Immature natural killer cell (primary cell): ENCODE results near the gene CPLX4. TPM values are rescaled to one million over a fixed set of nuclear protein-coding genes. Genes with fewer than 3 reads are reported as not detected.
"Not testable (repeated sequence)": the region's sequence is repeated elsewhere in the genome, so short reads cannot be mapped to it uniquely, and the experiment has no call there.

Experiments
- DNase-seq, 3 donors: peaks; one replicate each; pipeline ENCODE4 v3.0.0; 2022; ENCODE audit warnings: mixed read lengths in 1 of 3
- H3K27ac Mint-ChIP-seq, 6 donors: one replicate each; pipeline ENCODE4 v1.8.0; 2020; ENCODE audit warnings: mixed read lengths in 6 of 6, mild to moderate bottlenecking in 5 of 6, inconsistent platforms in 4 of 6, moderate library complexity in 3 of 6
- H3K27me3 Mint-ChIP-seq, 3 donors: one replicate each; pipeline ENCODE4 v1.8.0; 2020 to 2021; ENCODE audit warnings: low read depth in 3 of 3, mild to moderate bottlenecking in 3 of 3, mixed read lengths in 3 of 3, moderate library complexity in 3 of 3, inconsistent platforms in 1 of 3
- H3K36me3 Mint-ChIP-seq, 3 donors: one replicate each; pipeline ENCODE4 v1.8.0; 2020; ENCODE audit warnings: mixed read lengths in 3 of 3, inconsistent platforms in 2 of 3, mild to moderate bottlenecking in 2 of 3
- H3K4me1 Mint-ChIP-seq, 2 donors: one replicate each; pipeline ENCODE4 v1.8.0; 2020; ENCODE audit warnings: inconsistent platforms in 2 of 2, mild to moderate bottlenecking in 2 of 2, mixed read lengths in 2 of 2, moderate library complexity in 1 of 2
- H3K4me3 Mint-ChIP-seq, 5 donors: one replicate each; pipeline ENCODE4 v1.8.0; 2020; ENCODE audit warnings: mild to moderate bottlenecking in 5 of 5, mixed read lengths in 5 of 5, inconsistent platforms in 3 of 5, moderate library complexity in 3 of 5
- H3K9me3 Mint-ChIP-seq, 6 donors: one replicate each; pipeline ENCODE4 v1.8.0; 2020; ENCODE audit warnings: mild to moderate bottlenecking in 6 of 6, mixed read lengths in 6 of 6, inconsistent platforms in 4 of 6, moderate library complexity in 3 of 6
- polyA plus RNA-seq, 3 donors: library from polyadenylated mRNA; unstranded; fragments of 300-500 nt; fragmentation: Illumina TruSeq; gene quantifications; one replicate each; pipeline ENCODE4 v1.2.3, GENCODE V29; 2021

The CPLX4 gene
- polyA plus RNA-seq, 3 donors from 2014 or later, result not detected

GRCh38 chr18:59264651-59265245 lies 53.7 kb downstream of the CPLX4 start:
- H3K4me3 Mint-ChIP-seq, result peak overlapping the region in 2 of 5 donors; percentile 12 to 46
- peaks cover 0 to 3% (median 0%) of the 10 kb centered on the region in 3 donors for H3K36me3 Mint-ChIP-seq
- no peak overlapping the region for H3K27ac Mint-ChIP-seq
- peaks cover 0 to 9% (median 3%) of the 10 kb centered on the region in 6 donors for H3K9me3 Mint-ChIP-seq
- peaks cover 13 to 40% (median 21%) of the 10 kb centered on the region in 3 donors for H3K27me3 Mint-ChIP-seq
- no peak for DNase-seq
- peaks cover 5 to 9% of the 10 kb centered on the region in 2 donors for H3K4me1 Mint-ChIP-seq

GRCh38 chr18:59264121-59264571 lies 54.3 kb downstream of the CPLX4 start:
- Mint-ChIP-seq H3K4me3 (peak overlapping the region in 1 of 5 donors; percentile 12), H3K27me3 (peaks cover 11 to 40% (median 20%) of the 10 kb centered on the region in 3 donors), H3K27ac (no peak overlapping the region), H3K36me3 (no peaks in the 10 kb centered on the region), H3K9me3 (peaks cover 0 to 9% (median 5%) of the 10 kb centered on the region in 6 donors), H3K4me1 (peaks cover 3 to 5% of the 10 kb centered on the region in 2 donors)
- DNase-seq, result no peak

- Mint-ChIP-seq H3K9me3 (peaks cover 0 to 10% (median 6%) of the 10 kb centered on the region in 6 donors), H3K4me3 (peak overlapping the region in 2 of 5 donors; percentile 45 to 69), H3K27ac (no peak overlapping the region), H3K4me1 (peaks cover 3 to 5% of the 10 kb centered on the region in 2 donors), H3K27me3 (peaks cover 11 to 40% (median 21%) of the 10 kb centered on the region in 3 donors), H3K36me3 (no peaks in the 10 kb centered on the region)
- DNase-seq, result no peak
Observed at GRCh38 chr18:59263661-59264060, 54.8 kb downstream of the CPLX4 start.

GRCh38 chr18:59262243-59262642 lies 56.2 kb downstream of the CPLX4 start:
- not testable (repeated sequence) for DNase-seq, H3K4me3 Mint-ChIP-seq, H3K36me3 Mint-ChIP-seq, H3K4me1 Mint-ChIP-seq, H3K27ac Mint-ChIP-seq
- Mint-ChIP-seq H3K9me3 (peaks cover 0 to 11% (median 6%) of the 10 kb centered on the region in 6 donors), H3K27me3 (peaks cover 6 to 32% (median 19%) of the 10 kb centered on the region in 3 donors)

GRCh38 chr18:59261842-59262241 lies 56.6 kb downstream of the CPLX4 start:
- H3K4me1 Mint-ChIP-seq, H3K4me3 Mint-ChIP-seq: not testable (repeated sequence)
- H3K27me3 Mint-ChIP-seq, result peaks cover 6 to 28% (median 19%) of the 10 kb centered on the region in 3 donors

GRCh38 chr18:59255491-59255890 lies 63.0 kb downstream of the CPLX4 start:
- not testable (repeated sequence) for H3K4me3 Mint-ChIP-seq, H3K27ac Mint-ChIP-seq, DNase-seq, H3K36me3 Mint-ChIP-seq, H3K4me1 Mint-ChIP-seq, H3K27me3 Mint-ChIP-seq, H3K9me3 Mint-ChIP-seq

More at GRCh38 chr18:59261842-59262241, 56.6 kb downstream of the CPLX4 start:
- H3K36me3 Mint-ChIP-seq, H3K27ac Mint-ChIP-seq, DNase-seq: not testable (repeated sequence)
- H3K9me3 Mint-ChIP-seq, result peaks cover 0 to 11% (median 6%) of the 10 kb centered on the region in 6 donors

- Mint-ChIP-seq H3K27me3 (peaks cover 1 to 22% (median 5%) of the 10 kb centered on the region in 3 donors), H3K4me3 (no peak overlapping the region), H3K9me3 (no peaks in the 10 kb centered on the region), H3K27ac (no peak overlapping the region), H3K4me1 (no peaks in the 10 kb centered on the region), H3K36me3 (no peaks in the 10 kb centered on the region)
- no peak for DNase-seq
Observed at GRCh38 chr18:59249199-59249774, 69.2 kb downstream of the CPLX4 start.

- Mint-ChIP-seq H3K27me3 (peaks cover 2 to 28% (median 5%) of the 10 kb centered on the region in 3 donors), H3K4me3 (no peak overlapping the region), H3K36me3 (no peaks in the 10 kb centered on the region), H3K9me3 (peaks cover 0 to 2% (median 0%) of the 10 kb centered on the region in 6 donors), H3K4me1 (no peaks in the 10 kb centered on the region), H3K27ac (no peak overlapping the region)
- no peak for DNase-seq
Observed at GRCh38 chr18:59246796-59247195, 71.7 kb downstream of the CPLX4 start.

Other genes starting within 250 kb of the CPLX4 start
- gene SEC11C, start 178.8 kb downstream of the CPLX4 start, polyA plus RNA-seq, result 100 to 1,000 TPM; 206 to 280 (median 233) TPM
- not detected for gene GRP, start 98.5 kb downstream of the CPLX4 start, polyA plus RNA-seq
- gene RAX, start 45.2 kb downstream of the CPLX4 start, polyA plus RNA-seq, result not detected
- 10 to 100 TPM; 32.3 to 40.6 (median 34.8) TPM for gene LMAN1, start 40.6 kb upstream of the CPLX4 start, polyA plus RNA-seq